NCI-H1694 (cell line): ENCODE data around the gene PSMB5.

ENCODE experiments used
- DNase-seq: peaks from one replicate; lab custom pipeline; 2025; lab: John Stamatoyannopoulos, UW

Gene PSMB5

DNA sequence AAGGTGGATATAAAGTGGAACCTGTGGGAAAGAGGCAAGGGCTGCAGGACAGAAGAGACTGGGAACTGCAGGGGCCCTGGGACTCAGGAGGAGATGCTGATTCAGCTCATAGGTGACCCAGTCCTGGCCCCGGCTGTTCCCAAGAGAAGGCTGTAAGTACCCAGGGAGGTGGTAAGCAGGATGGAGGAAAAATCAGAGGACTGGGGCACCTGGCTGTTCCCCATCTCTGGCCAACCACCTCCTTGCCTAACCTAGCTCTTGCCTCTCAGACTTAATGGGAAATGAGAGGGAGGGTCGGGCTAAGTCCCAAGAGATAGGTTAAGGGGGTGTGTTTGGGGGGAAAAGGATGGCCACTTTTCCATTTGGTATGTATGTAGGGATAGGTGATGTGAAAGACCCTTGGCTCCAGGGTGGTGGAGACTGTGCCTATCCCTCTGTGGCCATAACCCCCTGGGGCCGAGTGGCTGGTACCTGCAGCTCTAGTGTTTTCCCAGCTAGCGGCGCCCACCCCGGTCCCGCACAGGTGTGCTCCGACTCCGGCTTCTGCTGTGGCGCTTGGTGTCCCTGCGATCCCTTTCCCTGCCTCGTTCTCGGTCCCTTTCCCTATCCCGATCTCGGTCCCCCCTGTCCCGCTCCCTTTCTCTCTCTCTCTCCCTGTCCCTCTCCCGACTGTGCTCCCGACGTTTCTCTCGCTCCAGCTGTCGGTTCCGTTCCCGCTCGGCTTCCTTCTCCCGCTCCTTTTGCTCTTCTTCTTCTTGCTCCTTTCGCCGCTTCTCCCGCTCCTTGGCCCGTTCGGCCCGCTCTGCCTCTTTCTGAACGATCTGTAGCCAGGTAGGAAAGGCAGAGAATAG lies 24.2 kb upstream of the PSMB5 start:
- no peak for DNase-seq

DNA sequence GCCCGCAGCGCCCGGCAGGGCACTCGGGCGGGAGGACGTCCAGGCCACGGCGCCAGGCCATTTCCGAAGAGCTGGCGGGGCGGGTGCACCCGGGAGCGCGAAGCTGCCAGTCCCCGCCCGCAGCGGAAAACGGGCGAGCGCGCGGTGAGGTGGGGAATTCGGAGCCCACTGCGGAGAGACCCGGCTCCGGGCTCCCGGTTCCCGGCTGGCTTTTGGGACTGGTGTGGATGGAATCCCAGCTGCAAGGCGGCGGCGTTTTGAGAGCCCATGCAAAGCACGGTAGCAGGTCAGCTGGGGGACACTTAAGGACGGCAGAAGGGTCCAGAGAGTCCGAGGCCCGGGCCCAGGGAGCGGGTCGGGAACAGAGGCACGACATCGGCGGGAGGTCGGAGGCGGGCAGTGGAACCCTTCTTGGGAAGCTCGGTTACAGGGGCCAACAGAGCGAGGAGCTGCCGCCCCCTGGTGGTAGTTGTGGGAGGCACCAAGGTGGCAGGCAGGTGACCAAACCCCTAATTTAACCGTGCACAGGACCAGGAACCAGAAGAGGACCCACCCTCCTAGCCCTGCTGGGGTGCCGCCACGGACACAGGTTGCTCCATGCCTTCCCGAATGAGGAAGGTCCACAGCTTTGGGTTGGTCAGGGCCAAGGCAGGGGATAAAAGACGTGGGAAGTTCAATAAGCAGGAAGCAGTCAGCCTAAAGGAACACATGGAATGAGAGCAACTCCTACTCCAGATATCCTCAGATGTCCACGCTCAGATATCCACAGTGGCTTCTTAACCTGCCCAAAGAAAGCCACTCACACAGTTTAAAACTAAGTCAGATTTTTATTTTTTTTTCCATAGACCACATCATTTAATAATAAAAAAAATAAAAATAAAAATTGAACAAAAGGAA lies 23.3 kb upstream of the PSMB5 start:
- DNase-seq, result no peak

DNA sequence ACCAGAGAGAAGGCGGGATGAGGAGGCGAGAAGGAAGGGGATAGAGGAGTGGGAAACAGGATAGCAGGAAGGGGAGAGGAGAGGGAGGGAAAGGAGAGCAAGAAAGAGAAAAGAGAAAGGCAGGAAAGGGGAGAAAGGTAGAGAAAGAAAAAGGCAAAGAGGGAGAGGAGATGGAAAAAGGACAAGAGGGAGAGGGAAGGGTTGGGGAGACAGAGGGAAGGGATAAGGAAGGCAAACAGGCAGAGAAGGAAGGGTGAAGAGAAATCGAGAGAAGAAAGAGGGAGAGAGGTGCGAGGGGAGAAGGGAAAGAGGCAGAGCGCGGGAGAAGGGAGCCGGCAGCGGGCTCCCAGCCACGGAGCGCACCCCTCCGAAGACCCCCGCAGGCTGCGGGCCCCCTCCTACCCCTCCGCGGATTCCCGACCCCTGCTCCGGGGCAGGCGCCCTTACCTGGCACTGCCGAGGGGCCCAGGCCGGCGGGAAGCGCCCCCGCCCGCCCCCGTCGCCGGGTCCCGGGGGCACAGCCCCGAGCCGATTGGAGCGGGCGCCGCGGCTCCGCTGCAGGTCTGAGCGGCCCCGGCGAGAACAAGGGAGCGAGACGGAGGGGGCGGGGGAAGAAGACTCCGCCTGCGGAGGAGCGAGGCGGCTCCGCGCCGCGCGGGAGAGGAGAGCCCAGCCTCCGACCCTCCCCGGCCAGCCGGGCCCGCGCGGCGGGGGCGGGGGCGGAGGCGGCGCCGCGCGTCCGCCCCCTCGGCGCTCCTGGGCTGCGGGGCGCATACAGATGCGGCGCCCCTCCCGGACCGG lies 22.5 kb upstream of the PSMB5 start, which contains the start of gene CDH24:
Gene CDH24, minus strand, starts transcription at position 565 of the 801 bp plus-strand sequence. CDS start 1,787 bp downstream, outside the sequence.
- no peak for DNase-seq

DNA sequence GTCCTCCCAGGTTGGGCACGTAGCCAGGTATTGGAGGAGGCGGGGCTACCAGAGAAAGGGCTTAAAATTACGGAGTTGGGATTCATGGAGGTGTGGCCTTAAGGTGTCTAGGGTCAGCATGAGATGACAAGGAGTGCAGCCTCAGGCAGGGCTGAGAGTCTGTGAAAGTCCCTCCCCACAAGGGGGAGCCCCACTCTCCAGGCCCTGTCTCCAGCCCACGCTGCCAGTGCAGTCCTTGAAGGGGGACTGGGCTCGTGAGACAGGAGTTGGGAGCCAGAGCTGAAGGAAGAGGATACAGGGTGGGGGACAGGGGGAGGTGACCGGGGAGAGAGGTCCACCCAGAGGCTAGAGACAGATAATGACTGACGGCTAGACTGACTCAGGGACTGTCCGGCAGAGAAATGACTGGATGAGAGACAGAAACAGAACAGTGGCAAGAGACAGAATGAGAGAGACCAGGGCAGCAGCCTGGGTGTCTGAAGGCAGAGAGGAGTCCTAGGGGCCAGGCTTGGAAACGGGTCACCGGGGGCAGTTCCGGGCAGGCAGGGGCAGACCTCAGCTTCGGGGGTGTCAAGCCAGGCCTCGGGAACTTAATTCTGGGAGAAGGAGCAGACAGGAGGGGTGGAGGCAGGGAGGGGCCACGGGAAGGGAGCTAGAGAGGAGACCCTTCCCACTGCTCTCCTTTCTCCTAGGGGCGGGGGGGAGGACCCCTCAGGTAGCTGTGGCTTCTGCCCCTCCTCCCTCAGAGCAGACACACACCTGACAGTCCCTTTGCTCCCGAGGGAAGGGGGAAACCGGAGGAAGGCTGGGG lies 21.6 kb upstream of the PSMB5 start:
- no peak for DNase-seq

DNA sequence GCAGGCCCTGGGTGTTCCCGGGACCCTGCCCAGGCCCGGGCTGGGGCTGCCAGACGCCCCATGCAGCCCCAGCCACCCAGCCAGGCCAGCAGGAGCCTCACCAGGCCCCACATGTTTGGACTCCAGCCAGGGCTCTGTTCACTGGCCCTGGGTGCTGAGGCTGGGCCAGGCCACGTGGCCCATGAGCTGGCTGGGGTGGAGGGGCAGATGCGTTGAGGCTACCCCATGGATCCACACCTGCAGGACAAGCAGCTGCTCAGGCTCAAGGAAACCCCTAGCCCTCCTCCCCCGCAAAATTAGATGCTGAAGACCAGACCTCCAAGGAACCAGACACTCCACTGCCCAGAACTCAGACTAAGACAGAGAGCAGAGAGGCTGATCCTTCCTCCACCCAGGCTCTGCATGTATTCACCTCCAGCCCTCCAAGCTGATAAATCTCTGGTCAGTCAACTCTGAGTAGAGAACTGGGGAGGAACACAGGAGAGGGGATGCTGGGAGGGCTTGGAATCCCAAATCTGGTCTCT lies 21.0 kb upstream of the PSMB5 start:
- no peak for DNase-seq

DNA sequence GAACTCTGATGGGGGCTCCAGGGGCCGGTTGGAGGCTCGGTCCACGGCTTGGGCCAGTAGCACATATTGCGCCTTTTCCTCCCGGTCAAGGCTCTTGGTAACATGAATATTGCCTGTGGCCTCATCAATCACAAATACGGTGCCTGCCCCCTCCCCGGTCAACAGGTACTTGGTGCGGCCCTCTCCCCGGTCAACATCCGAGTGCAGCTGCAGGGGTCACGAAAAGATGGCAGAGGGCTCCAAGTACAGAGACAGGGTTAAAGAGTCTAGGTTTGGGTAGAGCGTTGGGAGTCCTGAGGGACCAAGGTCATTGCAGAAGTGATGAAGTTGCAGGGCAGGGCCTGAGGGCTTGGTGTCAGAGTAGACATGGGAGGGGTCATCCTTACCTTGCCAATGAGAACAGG lies 20.4 kb upstream of the PSMB5 start:
- DNase-seq, result no peak

DNA sequence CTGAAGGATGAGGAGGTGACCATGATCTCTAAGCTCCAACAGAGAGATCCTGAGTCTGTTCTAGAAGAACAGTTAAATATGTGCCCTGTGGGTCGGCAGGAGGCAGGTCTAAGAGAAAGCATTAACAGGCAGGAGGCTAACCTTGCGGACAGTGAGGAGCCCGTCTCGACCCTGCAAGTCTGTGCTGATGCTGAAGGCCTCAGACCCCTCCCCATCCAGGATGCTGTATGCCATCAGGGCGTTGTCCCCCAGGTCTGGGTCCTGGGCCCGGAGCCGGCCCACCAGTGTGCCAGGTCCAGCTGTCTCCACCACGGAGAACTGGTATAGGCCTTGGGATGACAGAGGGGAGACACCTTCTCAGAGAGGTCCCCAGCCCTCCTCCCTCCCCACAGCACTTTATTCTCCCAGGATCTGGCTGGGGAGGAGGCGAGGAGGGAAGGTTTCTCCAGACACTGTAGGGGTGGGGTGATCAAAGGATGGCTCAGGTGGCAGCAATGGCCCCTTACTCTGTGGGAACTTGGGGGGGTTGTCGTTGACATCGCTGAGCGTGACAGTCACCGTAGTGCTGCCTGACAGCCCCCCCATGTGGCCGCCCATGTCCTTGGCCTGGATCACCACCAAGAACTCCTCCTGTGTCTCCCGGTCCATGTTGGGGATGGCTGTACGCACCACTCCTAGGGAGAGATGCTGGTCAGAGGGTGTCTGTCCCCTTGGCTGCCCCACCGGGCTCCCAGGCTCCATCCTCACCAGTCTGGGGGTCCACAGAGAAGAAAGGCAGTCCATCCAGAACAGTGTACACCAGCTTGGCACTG lies 19.5 kb upstream of the PSMB5 start:
- DNase-seq, result no peak

DNA sequence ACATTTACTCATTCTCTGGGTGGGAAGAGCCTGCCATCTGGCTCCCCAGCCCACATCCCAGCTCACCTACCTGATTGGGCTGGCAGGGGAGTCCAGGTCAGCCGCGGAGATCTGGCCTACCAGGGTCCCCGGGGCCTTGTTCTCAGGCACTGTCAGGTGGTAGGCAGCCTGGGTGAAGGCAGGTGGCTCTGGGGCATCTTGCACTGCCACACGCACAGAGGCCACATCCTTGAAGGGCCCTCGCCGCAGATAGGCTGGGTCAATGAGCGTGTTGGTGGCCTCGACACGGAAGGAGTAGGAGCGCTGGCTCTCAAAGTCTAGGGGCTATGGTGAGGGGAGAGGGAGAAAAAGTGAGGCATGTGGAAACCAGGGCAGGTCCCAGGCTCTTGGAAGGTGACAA lies 18.7 kb upstream of the PSMB5 start:
- DNase-seq, result no peak

DNA sequence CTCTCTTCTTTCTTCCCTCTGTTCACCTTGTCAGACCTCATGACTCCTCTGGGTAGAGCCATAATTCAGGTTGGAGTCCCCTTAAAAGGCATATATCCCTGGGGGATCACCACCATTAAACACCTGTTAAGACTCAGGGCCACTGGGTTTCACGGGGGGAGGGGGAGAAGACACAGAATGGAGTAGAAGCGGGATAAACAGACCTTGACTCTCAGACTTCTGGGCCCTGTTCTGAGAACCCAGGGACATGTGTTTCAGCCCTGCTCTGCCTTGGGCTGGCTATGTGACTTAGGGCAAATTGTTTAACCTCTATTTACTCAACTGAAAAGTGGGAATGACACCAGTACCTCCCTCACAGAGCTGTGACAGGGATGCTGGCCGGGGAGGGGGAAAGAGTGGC lies 18.0 kb upstream of the PSMB5 start:
- DNase-seq, result no peak

DNA sequence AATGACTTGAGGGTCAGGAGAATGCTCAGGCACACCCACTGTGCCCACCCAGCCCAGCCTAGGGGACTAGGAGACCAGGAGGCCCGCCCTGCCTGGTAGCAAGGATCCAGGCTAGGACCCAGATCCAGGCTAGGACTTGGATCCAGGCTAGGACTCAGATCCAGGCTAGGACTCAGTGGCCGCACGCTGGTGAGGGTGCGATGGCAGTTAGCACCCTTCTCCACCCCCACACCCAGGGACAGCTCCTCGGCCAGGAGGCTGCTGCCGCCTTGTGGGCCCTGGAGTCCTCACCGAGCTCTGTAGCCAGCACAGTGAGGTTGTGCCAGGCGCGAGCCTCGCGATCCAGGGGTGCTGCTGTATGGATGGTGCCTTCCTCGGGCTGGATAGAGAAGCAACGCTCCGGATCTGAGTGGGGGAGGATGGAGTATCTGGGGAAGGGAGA lies 17.5 kb upstream of the PSMB5 start:
- no peak for DNase-seq

DNA sequence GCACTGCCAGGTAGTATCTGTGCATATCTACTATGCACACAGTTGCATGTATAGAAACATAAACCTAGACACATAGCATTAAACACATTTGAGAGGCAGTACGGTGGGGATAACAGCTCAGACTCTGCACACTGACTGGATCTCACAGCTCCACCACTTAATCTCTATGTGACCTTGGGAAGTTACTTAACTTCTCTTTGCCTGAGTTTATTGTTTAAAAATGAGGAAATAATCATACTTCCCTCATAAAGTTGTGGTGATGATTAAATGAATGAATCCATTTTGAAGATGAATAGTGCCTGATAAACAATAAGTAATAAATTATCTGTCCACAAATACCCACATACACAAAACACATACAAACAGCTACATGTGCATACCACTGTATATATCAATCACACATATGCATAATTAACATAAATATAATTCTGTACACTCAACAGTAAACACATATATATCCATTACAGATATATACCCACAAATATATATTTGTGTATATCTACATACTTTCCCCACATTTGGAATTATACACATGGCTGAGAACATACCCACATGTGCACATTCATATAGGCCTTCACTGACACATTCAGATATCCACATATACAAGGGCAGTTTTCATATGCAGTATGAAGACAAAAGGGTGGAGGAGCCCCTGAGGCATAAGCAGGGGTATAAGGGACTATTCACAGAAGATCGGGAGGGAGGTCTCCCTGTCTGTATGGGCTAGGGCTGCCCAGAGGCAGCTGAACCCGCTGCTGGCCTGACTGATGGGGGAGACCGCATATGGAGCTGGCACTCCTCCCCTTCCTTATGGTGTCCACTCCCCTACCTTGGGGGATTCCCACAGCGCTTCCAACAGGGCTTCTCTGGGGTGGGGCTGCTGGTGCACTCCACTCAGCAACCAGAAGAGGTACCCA lies 16.7 kb upstream of the PSMB5 start:
- DNase-seq, result no peak

DNA sequence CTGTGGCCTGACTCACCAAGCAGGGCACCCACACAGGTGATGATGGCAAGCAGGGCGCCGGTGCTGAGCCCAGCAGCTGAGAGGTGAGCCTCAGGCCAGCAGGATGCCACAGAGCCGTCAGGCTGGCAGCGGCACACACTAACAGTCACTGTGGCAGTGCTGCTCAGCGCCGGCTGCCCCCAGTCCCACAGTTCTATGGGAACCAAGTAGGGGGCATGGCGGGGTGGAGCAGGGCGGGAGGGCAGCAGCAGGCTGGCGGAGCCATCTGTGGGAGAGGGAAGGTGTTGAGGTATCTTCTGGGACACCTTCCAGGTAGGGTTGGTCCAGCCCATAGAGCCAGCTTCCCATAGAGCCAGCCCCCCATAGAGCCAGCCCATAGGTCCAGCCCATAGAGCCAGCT lies 14.3 kb upstream of the PSMB5 start:
- DNase-seq, result no peak

DNA sequence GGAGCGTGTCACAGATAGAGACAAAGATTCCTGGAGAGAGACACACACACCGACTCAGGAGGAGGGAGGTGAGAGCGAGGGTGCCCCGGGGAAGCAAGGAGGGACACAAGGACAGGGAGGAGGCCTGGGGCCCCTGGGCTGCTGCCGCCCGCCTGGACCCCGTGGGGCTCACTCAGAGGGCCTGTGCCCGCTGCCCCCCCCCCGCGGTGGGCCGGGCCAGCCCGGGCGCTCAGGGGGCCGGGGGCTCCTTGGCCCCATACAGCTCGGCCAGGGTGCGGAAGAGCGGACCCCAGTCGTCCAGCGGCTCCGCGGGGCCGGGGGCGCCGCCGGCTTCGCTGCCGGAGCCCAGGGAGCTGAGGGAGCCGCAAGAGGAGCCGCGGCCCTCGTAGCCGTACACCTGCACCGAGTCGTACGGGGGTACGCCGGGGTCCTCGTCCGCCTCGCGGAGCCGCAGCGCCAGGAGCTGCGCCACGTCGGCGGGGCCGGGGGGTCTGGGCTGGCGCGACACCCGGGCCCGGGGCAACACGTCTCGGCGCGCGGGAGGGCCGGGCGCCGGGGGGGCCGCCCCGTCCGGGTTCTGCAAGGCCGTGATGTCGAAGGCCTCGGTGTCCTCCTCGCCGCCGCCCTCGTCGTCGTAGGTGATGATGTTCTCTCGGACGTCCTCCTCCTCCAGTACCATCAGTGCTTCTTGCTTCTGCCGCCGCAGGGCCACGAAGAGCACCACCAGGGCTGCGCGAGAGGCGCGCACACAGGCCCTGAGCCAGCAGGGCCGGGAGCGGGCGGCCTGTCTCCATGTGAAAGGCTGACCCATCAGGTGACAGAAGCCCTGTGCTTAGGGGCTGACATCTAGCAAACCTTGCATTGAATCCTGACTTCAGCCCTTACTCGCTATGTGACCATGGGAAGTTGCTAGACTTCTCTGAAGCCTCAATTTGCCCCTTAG lies 13.3 kb upstream of the PSMB5 start:
- DNase-seq, result no peak

DNA sequence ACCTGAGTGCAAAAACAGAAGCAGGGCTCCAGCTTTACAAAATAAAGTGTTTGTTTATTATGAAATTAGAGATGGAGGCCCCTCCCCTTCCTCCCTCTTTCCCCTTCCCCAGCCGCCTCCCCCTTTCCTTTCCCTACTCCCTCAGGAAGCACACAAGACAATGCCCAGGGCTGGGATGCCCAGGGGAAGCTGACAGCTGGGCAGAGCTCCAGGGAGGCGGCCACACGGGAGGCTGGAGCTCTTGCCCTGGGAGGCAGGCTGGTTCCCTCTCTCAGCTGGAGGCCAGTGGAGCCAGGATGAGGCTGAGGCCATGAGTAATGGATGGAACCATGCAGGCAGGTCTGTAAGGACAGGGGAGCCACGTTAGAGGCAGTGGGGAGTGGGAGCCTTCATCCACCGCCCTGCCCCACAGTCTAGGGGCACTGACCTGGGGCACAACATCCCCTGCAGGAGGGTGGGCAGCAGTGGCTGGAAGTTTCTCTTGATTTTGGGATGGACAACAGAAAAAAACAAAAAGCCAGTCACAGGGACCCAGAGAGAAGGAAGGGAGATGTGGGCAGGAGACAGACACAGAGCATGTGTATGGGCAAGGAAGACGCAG lies 12.4 kb upstream of the PSMB5 start:
- DNase-seq, result no peak

DNA sequence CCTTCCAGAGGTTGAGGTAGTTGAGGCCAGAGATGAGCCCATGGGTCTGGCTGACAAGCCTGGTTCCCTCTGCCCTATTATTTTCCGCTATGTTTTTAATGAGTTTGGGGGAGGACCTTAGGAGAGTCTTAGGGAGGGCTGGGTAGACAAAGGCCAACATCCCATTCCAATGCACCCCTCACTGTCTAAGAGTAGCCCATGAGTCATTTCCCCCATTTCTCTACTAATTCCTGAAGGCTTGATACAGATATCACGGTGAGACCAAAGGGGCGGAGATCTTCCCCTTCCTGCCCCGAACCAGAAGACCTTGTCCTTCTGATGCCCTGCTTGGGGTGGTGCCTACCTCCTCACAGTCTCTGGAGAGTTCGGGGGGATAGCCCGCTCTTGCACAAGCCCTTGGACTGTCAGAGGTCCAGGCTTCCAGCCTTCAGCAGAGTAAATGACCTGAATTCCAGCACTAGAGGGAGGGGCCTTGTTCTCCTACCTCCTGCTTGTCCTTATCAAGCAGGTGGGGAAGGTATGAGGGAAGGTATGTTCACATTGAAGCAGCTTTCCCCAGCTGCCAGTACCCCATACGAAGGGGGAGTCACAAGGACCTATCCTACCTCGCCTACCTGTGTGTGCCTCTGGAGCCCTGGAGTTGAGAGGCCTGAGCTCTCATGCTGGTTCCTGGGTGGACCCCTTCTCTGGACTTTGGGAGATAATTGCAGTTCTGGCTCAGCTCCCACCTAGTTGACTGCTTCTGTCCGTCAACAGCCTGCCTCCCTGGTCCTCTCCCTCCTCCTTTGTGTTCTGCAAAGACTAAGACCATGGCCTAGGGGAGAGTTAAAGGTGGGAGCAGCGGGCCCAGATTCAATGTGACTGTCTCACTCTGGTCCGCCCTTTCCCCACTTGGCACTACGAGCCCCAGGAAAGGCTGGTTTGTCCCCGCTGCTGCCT lies 11.0 kb upstream of the PSMB5 start:
- DNase-seq, result no peak

DNA sequence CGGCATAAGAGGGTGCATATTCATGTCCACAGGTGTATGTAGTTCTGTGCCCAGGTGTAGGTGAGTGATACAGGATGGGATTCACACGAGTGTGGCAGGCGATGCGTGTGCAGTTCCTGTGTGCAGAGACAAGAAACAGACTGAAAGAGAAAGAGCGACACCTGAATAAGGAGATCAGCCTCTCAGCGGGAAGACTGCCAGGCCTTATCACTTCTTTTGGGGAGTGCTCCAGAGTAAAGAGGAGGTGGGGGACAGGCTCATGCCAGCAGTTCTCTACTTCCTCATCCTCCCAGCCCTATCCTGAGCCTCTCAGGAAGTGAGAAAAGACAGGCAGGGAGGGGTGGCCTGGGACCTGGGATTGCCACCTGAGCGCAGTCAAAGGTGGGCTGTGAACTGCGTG lies 10.1 kb upstream of the PSMB5 start:
- DNase-seq, result no peak
